ENCODE results near the gene CYSLTR2.

CYSLTR2 gene

DNA sequence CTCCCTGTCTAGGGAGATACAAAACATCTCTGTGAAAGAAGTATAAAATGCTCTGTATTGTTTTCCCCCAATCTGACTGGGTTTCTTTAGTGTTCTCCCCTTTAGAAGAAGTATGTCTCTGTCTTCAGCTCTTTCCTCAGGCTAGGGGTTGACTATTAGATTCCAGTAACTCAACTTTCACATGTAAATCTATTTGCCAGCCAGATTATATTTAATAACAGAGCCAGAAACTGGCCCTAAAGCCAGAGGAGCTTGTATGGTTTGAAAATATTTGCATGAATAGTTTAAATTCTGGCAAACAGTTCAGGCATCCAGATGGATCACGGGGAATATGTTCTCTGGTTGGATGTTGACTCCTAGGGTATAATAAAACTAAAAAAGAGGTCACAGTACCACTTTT lies 22.3 kb upstream of the CYSLTR2 start:
- DNase-seq (ENCODE audit: low read depth): no peak
- no peak overlapping the region for H3K4me3 ChIP-seq (ENCODE audit: low read depth, low read length)
- TF ChIP-seq, protein P1, sequence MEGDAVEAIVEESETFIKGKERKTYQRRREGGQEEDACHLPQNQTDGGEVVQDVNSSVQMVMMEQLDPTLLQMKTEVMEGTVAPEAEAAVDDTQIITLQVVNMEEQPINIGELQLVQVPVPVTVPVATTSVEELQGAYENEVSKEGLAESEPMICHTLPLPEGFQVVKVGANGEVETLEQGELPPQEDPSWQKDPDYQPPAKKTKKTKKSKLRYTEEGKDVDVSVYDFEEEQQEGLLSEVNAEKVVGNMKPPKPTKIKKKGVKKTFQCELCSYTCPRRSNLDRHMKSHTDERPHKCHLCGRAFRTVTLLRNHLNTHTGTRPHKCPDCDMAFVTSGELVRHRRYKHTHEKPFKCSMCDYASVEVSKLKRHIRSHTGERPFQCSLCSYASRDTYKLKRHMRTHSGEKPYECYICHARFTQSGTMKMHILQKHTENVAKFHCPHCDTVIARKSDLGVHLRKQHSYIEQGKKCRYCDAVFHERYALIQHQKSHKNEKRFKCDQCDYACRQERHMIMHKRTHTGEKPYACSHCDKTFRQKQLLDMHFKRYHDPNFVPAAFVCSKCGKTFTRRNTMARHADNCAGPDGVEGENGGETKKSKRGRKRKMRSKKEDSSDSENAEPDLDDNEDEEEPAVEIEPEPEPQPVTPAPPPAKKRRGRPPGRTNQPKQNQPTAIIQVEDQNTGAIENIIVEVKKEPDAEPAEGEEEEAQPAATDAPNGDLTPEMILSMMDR (IDR thresholded peaks at IDR 0.05; ENCODE audit: low read depth, low read length, missing control alignments): no peak
- in situ Hi-C loops (cut with HindIII; ENCODE audit: low sequenced_read_pairs): no loop called here

DNA sequence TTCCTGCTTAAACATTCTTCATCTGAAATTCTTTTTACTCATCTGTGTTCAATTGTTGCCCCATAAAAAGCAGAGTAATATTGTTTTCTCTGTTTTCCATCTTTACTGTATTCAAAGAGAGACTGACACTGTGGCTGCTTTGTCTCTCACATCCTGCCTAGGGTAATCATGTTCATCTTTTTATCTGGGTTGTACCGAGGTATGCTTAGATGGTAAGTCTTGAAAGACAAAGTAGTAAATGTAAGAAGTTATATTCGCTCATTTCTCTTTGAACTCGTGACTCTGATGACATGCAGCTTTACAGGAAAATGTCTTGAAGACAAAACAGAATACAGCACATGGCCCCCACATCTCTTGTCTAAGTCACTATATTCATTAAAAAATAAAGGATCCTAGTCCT lies 20.0 kb upstream of the CYSLTR2 start:
- no peak overlapping the region for H3K4me3 ChIP-seq (ENCODE audit: low read depth, low read length)
- in situ Hi-C loops (cut with HindIII; ENCODE audit: low sequenced_read_pairs): no loop called here
- no peak for DNase-seq (ENCODE audit: low read depth)
- TF ChIP-seq, protein P1 (IDR thresholded peaks at IDR 0.05; ENCODE audit: low read depth, low read length, missing control alignments): no peak

- TF ChIP-seq, protein P1 (IDR thresholded peaks at IDR 0.05; ENCODE audit: low read depth, low read length, missing control alignments): no peak
- no peak for DNase-seq (ENCODE audit: low read depth)
- in situ Hi-C loops (cut with HindIII; ENCODE audit: low sequenced_read_pairs): no loop called here
- no peak overlapping the region for H3K4me3 ChIP-seq (ENCODE audit: low read depth, low read length)
Observed at GRCh38 chr13:48634636-48635035, 19.1 kb upstream of the CYSLTR2 start.

DNA sequence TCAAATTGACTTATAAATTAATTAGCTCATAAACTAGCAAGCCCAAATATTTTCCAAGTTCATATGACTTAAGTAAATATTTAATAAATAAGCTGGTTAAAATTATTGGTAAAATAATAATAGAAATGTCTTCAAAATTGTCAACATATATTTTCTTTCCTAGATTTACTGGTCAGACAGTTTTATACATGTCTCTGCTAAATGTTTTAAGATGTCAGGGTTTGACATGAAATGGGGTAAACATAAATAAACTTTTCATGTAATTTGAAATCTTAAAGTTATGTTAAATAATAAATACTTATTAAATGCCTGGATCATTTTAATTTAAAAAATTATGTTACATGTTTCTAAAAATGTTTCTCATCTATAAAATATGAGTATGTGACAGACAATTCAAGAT lies 18.3 kb upstream of the CYSLTR2 start:
- in situ Hi-C loops (cut with HindIII; ENCODE audit: low sequenced_read_pairs): no loop called here
- no peak overlapping the region for H3K4me3 ChIP-seq (ENCODE audit: low read depth, low read length)
- TF ChIP-seq, protein P1 (IDR thresholded peaks at IDR 0.05; ENCODE audit: low read depth, low read length, missing control alignments): no peak
- no peak for DNase-seq (ENCODE audit: low read depth)

- in situ Hi-C loops (cut with HindIII; ENCODE audit: low sequenced_read_pairs): no loop called here
- TF ChIP-seq, protein P1 (IDR thresholded peaks at IDR 0.05; ENCODE audit: low read depth, low read length, missing control alignments): no peak
- DNase-seq (ENCODE audit: low read depth): peak; percentile 2
- no peak overlapping the region for H3K4me3 ChIP-seq (ENCODE audit: low read depth, low read length)
Observed at GRCh38 chr13:48636550-48636949, 17.2 kb upstream of the CYSLTR2 start.

DNA sequence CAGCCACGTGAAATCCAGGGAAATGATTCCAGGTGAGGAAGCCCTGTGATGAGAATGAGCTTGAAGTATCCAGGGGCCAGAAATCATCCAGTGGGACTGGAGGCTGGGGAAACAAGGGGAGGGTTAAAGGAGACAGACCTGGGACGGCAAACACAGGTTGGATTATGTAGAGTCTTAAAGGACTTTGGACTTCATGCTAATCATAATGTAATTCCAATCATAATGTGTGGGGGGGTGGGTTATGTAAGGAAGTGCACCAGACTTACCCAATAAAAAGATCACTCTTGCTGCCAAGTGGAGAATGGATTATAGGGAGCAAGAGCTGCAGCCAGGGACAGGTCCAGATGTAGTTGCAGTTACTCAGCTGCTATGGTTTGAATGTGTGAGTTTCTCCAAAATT lies 16.1 kb upstream of the CYSLTR2 start:
- TF ChIP-seq, protein P1 (IDR thresholded peaks at IDR 0.05; ENCODE audit: low read depth, low read length, missing control alignments): no peak
- in situ Hi-C loops (cut with HindIII; ENCODE audit: low sequenced_read_pairs): no loop called here
- no peak overlapping the region for H3K4me3 ChIP-seq (ENCODE audit: low read depth, low read length)
- DNase-seq (ENCODE audit: low read depth): no peak

DNA sequence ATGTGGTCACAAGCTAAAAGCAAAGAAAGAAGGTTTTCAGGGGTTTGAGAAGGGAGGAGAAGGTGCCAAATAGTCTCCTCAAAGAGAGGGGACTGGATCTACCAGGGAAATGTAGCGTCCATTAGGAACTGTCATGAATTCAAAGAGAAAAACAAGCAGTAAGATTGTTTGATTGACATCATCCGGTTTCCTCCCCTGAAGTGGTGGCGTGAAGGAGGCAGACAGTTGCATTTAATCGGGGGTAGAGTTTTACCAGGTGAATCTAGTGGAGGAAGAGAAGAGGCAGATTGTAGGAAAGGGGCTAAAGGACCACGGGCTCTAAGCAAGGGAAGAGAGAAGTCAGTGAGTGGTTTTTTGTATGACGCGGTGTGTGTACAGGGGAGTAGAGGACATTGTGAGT lies 13.0 kb upstream of the CYSLTR2 start:
- in situ Hi-C loops (cut with HindIII; ENCODE audit: low sequenced_read_pairs): no loop called here
- no peak overlapping the region for H3K4me3 ChIP-seq (ENCODE audit: low read depth, low read length)
- no peak for DNase-seq (ENCODE audit: low read depth)
- TF ChIP-seq, protein P1 (IDR thresholded peaks at IDR 0.05; ENCODE audit: low read depth, low read length, missing control alignments): no peak
